Measurements from ENCODE around the gene TTC29.

- TF ChIP-seq, protein P1, sequence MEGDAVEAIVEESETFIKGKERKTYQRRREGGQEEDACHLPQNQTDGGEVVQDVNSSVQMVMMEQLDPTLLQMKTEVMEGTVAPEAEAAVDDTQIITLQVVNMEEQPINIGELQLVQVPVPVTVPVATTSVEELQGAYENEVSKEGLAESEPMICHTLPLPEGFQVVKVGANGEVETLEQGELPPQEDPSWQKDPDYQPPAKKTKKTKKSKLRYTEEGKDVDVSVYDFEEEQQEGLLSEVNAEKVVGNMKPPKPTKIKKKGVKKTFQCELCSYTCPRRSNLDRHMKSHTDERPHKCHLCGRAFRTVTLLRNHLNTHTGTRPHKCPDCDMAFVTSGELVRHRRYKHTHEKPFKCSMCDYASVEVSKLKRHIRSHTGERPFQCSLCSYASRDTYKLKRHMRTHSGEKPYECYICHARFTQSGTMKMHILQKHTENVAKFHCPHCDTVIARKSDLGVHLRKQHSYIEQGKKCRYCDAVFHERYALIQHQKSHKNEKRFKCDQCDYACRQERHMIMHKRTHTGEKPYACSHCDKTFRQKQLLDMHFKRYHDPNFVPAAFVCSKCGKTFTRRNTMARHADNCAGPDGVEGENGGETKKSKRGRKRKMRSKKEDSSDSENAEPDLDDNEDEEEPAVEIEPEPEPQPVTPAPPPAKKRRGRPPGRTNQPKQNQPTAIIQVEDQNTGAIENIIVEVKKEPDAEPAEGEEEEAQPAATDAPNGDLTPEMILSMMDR (IDR thresholded peaks at IDR 0.05), result no peak
- TF ChIP-seq EZH2 (IDR thresholded peaks at IDR 0.05; ENCODE audit: borderline replicate concordance, insufficient read depth, low read depth, low read length, poor library complexity, severe bottlenecking), result no peak
Observed at GRCh38 chr4:146793727-146794126, 151.9 kb downstream of the TTC29 start.
